WTC11 (cell line): ENCODE results near the gene ATXN7. TPM values are rescaled to one million over a fixed set of nuclear protein-coding genes. Genes with fewer than 3 reads are reported as not detected.

Source experiments
- ATAC-seq: fragments of 200-7000 bp; cut with Tn5 transposase; 2 replicates; pipeline ENCODE4 v1.10.0; 2021; ENCODE audit warnings: mild to moderate bottlenecking, moderate library complexity
- CTCF ChIA-PET: fragments of 300-600 bp; sonication (Branson Sonifier 250); formaldehyde crosslinking; loops from one replicate; lab custom pipeline; 2021; ENCODE audit warnings: antibody characterized with exemption; lab: Charles Lee
- POLR2A ChIA-PET: fragments of 350-600 bp; sonication (Branson Sonifier 250); formaldehyde crosslinking; loops from one replicate; lab custom pipeline; 2021; ENCODE audit warnings: antibody characterized with exemption; lab: Charles Lee
- DNase-seq: peaks from one replicate; pipeline ENCODE4 v3.0.0; 2021; ENCODE audit warnings: low spot score
- H3K27ac Mint-ChIP-seq: 2 replicates; pipeline ENCODE4 v1.8.0; 2021; ENCODE audit warnings: mixed read lengths
- H3K27me3 Mint-ChIP-seq: 2 replicates; pipeline ENCODE4 v1.8.0; 2021; ENCODE audit warnings: low read depth, mild to moderate bottlenecking, moderate library complexity, mixed read lengths
- H3K36me3 Mint-ChIP-seq: 2 replicates; pipeline ENCODE4 v1.8.0; 2021; ENCODE audit warnings: mixed read lengths
- H3K4me1 Mint-ChIP-seq: 2 replicates; pipeline ENCODE4 v1.8.0; 2022; ENCODE audit warnings: mixed read lengths
- H3K4me3 Mint-ChIP-seq: 2 replicates; pipeline ENCODE4 v1.8.0; 2021; ENCODE audit warnings: mild to moderate bottlenecking, moderate library complexity, mixed read lengths
- H3K9me3 Mint-ChIP-seq: 2 replicates; pipeline ENCODE4 v1.8.0; 2021; ENCODE audit warnings: mixed read lengths
- FOXK1 ChIP-seq: sonication (generic); formaldehyde crosslinking; IDR thresholded peaks from 2 replicates; pipeline ENCODE4 v1.8.0; 2022; ENCODE audit warnings: mild to moderate bottlenecking, moderate library complexity, missing genetic modification reagents
- GTF2I ChIP-seq: fragments of 250-450 bp; sonication (Bioruptor Pico); conservative IDR thresholded peaks from 2 replicates; pipeline ENCODE4 v1.4.0; 2021; ENCODE audit warnings: mild to moderate bottlenecking
- MXD4 ChIP-seq: fragments of 250-450 bp; sonication (Bioruptor Pico); IDR thresholded peaks from 2 replicates; pipeline ENCODE4 v1.8.0; 2021; ENCODE audit warnings: mild to moderate bottlenecking, moderate library complexity, borderline replicate concordance
- SMAD3 ChIP-seq: sonication (generic); formaldehyde crosslinking; IDR thresholded peaks from 2 replicates; pipeline ENCODE4 v1.8.0; 2022; ENCODE audit warnings: missing genetic modification reagents, mild to moderate bottlenecking, borderline replicate concordance
- SP1 ChIP-seq: sonication (generic); formaldehyde crosslinking; conservative IDR thresholded peaks from 2 replicates; pipeline ENCODE4 v1.8.1; 2022; ENCODE audit warnings: missing genetic modification reagents
- TCF7 ChIP-seq: sonication (generic); formaldehyde crosslinking; IDR thresholded peaks from 2 replicates; pipeline ENCODE4 v1.8.0; 2022; ENCODE audit warnings: mild to moderate bottlenecking, low read depth, missing genetic modification reagents, moderate library complexity
- ZBTB21 ChIP-seq: sonication (generic); formaldehyde crosslinking; IDR thresholded peaks from 2 replicates; pipeline ENCODE4 v1.8.1; 2023; ENCODE audit warnings: mild to moderate bottlenecking, missing genetic modification reagents, borderline replicate concordance
- ZNF416 ChIP-seq: fragments of 250-450 bp; sonication (Bioruptor Pico); IDR thresholded peaks from 2 replicates; pipeline ENCODE4 v1.9.0; 2021; ENCODE audit warnings: mild to moderate bottlenecking, inconsistent platforms
- total RNA-seq: library from RNA; stranded (reverse); gene quantifications from 3 replicates; pipeline ENCODE4 v1.2.3, GENCODE V29; 2021
- TF ChIP-seq, protein P1 (sequence below): sonication (generic); formaldehyde crosslinking; IDR thresholded peaks from 2 replicates; pipeline ENCODE4 v1.8.0; 2023; ENCODE audit warnings: missing genetic modification reagents, mild to moderate bottlenecking, borderline replicate concordance
- TF ChIP-seq, protein P2 (sequence below): sonication (generic); formaldehyde crosslinking; IDR thresholded peaks from 2 replicates; pipeline ENCODE4 v1.8.1; 2023; ENCODE audit warnings: mild to moderate bottlenecking, missing genetic modification reagents, moderate library complexity
- TF ChIP-seq, protein P3 (sequence below): sonication (generic); formaldehyde crosslinking; IDR thresholded peaks from 2 replicates; pipeline ENCODE4 v1.8.1; 2022; ENCODE audit warnings: mild to moderate bottlenecking, moderate library complexity, missing genetic modification reagents
- TF ChIP-seq, protein P4 (sequence below): sonication (generic); formaldehyde crosslinking; IDR thresholded peaks from 2 replicates; pipeline ENCODE4 v1.8.0; 2023; ENCODE audit warnings: missing genetic modification reagents
- TF ChIP-seq, protein P5 (sequence below): sonication (generic); formaldehyde crosslinking; IDR thresholded peaks from 2 replicates; pipeline ENCODE4 v1.8.1; 2023; ENCODE audit warnings: mild to moderate bottlenecking, missing genetic modification reagents, moderate library complexity

The ATXN7 gene
- total RNA-seq, 1 experiment from 2014 or later: 11.7 TPM

DNA sequence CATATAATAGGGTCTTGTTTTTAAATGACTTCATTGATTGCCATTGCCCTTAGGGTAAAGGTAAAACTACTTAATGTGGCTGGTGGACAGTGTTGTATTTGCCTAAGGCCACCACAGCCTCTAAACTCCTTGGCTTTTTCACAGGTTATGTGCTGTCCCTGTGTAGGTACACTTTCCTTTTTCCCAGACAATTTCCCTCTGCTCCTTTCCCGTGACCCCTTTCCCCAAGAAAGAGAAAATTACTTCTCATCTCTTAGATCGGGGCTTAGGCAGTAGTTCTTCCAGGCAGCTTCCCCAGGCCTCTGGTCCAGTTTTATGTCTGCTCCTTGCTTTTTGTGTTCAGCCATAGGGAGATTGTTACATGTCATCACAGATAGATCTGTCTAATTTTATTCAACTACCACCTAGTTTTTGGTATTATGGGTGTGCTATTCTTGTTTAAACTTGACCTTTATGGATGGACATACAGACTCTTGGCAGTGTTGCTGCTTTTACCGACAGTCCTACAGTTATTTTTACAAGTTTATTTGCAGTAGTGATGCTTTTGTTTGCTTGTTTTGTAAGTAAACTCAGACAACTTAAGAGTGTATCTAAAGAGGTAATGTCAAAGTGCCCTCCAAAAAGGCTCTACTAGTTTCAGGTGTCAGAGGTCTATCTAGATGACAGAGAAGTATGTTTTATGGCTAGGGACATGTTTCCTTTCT, 69.0 kb downstream of the ATXN7 start:
- DNase-seq (no peak), ATAC-seq (no peak)
- no peaks in the 10 kb centered on the region for H3K36me3 Mint-ChIP-seq
- peaks cover 45% of the 10 kb centered on the region for H3K4me1 Mint-ChIP-seq
- no peak overlapping the region for H3K27ac Mint-ChIP-seq
- H3K27me3 Mint-ChIP-seq: no peaks in the 10 kb centered on the region
- TF ChIP-seq, protein P1, sequence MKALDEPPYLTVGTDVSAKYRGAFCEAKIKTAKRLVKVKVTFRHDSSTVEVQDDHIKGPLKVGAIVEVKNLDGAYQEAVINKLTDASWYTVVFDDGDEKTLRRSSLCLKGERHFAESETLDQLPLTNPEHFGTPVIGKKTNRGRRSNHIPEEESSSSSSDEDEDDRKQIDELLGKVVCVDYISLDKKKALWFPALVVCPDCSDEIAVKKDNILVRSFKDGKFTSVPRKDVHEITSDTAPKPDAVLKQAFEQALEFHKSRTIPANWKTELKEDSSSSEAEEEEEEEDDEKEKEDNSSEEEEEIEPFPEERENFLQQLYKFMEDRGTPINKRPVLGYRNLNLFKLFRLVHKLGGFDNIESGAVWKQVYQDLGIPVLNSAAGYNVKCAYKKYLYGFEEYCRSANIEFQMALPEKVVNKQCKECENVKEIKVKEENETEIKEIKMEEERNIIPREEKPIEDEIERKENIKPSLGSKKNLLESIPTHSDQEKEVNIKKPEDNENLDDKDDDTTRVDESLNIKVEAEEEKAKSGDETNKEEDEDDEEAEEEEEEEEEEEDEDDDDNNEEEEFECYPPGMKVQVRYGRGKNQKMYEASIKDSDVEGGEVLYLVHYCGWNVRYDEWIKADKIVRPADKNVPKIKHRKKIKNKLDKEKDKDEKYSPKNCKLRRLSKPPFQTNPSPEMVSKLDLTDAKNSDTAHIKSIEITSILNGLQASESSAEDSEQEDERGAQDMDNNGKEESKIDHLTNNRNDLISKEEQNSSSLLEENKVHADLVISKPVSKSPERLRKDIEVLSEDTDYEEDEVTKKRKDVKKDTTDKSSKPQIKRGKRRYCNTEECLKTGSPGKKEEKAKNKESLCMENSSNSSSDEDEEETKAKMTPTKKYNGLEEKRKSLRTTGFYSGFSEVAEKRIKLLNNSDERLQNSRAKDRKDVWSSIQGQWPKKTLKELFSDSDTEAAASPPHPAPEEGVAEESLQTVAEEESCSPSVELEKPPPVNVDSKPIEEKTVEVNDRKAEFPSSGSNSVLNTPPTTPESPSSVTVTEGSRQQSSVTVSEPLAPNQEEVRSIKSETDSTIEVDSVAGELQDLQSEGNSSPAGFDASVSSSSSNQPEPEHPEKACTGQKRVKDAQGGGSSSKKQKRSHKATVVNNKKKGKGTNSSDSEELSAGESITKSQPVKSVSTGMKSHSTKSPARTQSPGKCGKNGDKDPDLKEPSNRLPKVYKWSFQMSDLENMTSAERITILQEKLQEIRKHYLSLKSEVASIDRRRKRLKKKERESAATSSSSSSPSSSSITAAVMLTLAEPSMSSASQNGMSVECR (CRISPR knock-in tag): no peak
- TF ChIP-seq, all 79 proteins: peak for 0
- ChIA-PET POLR2A (no interaction called here), CTCF (no interaction called here)
- Mint-ChIP-seq H3K4me3 (no peak overlapping the region), H3K9me3 (no peaks in the 10 kb centered on the region)

DNA sequence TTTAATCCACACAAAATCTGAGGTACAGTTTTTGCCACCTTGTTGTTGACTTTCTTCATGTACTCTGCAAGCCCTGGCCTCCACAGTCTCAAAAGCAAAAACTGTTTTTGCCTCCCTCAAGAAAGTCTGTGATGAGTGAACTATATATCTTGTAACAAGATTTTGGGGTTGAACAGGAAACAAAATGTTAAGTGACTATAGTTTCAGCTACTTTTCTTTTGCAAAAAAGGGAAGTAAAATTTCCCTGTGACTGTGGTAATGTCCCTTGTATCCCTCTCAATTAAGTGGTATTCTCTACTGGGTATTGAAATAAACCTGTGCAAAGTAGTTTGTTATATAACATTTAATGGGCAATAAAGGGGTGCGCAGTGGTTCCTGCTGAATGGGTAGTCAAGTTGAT, 69.8 kb downstream of the ATXN7 start:
- CTCF ChIA-PET: no interaction called here
- Mint-ChIP-seq H3K9me3 (no peaks in the 10 kb centered on the region), H3K36me3 (no peaks in the 10 kb centered on the region)
- TF ChIP-seq, protein P2, sequence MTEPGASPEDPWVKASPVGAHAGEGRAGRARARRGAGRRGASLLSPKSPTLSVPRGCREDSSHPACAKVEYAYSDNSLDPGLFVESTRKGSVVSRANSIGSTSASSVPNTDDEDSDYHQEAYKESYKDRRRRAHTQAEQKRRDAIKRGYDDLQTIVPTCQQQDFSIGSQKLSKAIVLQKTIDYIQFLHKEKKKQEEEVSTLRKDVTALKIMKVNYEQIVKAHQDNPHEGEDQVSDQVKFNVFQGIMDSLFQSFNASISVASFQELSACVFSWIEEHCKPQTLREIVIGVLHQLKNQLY (CRISPR knock-in tag): no peak
- TF ChIP-seq FOXK1 (CRISPR knock-in tag) (no peak), ZBTB21 (CRISPR knock-in tag) (no peak), ZNF416 (no peak), TCF7 (CRISPR knock-in tag) (no peak), MXD4 (CRISPR knock-in tag) (no peak), SMAD3 (CRISPR knock-in tag) (no peak), GTF2I (CRISPR knock-in tag) (no peak), SP1 (CRISPR knock-in tag) (no peak)
- TF ChIP-seq, protein P3, sequence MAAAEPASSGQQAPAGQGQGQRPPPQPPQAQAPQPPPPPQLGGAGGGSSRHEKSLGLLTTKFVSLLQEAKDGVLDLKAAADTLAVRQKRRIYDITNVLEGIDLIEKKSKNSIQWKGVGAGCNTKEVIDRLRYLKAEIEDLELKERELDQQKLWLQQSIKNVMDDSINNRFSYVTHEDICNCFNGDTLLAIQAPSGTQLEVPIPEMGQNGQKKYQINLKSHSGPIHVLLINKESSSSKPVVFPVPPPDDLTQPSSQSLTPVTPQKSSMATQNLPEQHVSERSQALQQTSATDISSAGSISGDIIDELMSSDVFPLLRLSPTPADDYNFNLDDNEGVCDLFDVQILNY (CRISPR knock-in tag): no peak
- TF ChIP-seq, protein P1 (CRISPR knock-in tag): no peak
- TF ChIP-seq, protein P4, sequence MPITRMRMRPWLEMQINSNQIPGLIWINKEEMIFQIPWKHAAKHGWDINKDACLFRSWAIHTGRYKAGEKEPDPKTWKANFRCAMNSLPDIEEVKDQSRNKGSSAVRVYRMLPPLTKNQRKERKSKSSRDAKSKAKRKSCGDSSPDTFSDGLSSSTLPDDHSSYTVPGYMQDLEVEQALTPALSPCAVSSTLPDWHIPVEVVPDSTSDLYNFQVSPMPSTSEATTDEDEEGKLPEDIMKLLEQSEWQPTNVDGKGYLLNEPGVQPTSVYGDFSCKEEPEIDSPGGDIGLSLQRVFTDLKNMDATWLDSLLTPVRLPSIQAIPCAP (CRISPR knock-in tag): no peak
- TF ChIP-seq, protein P5, sequence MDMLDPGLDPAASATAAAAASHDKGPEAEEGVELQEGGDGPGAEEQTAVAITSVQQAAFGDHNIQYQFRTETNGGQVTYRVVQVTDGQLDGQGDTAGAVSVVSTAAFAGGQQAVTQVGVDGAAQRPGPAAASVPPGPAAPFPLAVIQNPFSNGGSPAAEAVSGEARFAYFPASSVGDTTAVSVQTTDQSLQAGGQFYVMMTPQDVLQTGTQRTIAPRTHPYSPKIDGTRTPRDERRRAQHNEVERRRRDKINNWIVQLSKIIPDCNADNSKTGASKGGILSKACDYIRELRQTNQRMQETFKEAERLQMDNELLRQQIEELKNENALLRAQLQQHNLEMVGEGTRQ (CRISPR knock-in tag): no peak
- TF ChIP-seq, all 79 proteins: peak for 0
- peaks cover 53% of the 10 kb centered on the region for H3K4me1 Mint-ChIP-seq
- peak overlapping the region; percentile 51; the same call in 1 of the 2 replicates for H3K27ac Mint-ChIP-seq
- no peak overlapping the region for H3K4me3 Mint-ChIP-seq
- DNase-seq: no peak
- ATAC-seq: no peak
- no peaks in the 10 kb centered on the region for H3K27me3 Mint-ChIP-seq
- POLR2A ChIA-PET: no interaction called here
